IMR-90 (cell line): Measurements from ENCODE around the gene FOXP1. TPM values are rescaled to one million over a fixed set of nuclear protein-coding genes. Genes with fewer than 3 reads are reported as not detected.

Experiments
- ATAC-seq: fragments of 200-7000 bp; cut with Tn5 transposase; 2 replicates; pipeline ENCODE4 v1.9.1; 2020; ENCODE audit warnings: low read depth, mild to moderate bottlenecking, moderate library complexity
- BruUV-seq: library from RNA; stranded (reverse); fragments of 400-500 nt; replicated peaks from 2 replicates; lab custom pipeline; 2021; lab: Mats Ljungman, UMichigan
- CTCF ChIA-PET: fragments of 300-600 bp; formaldehyde crosslinking; extraction: SDS; loops from one replicate; lab custom pipeline; 2021; ENCODE audit warnings: antibody characterized with exemption; lab: Yijun Ruan, JAX
- POLR2A ChIA-PET: fragments of 300-600 bp; sonication (Branson Sonifier 250); formaldehyde crosslinking; loops from one replicate; lab custom pipeline; 2022; ENCODE audit warnings: antibody characterized with exemption; ENCODE audit not compliant: unreplicated experiment; lab: Charles Lee
- DNase-seq: peaks from one replicate; pipeline ENCODE4 v3.0.0; 2013
- H2AFZ ChIP-seq: replicated peaks from 2 replicates; pipeline ENCODE3; 2013; ENCODE audit warnings: low read length, mild to moderate bottlenecking; ENCODE audit not compliant: poor library complexity
- H2AK5ac ChIP-seq: 2 replicates; pipeline ENCODE4 v1.6.1; 2013; ENCODE audit warnings: low read depth, low read length, inconsistent platforms
- H2AK9ac ChIP-seq: replicated peaks from 2 replicates; pipeline ENCODE3; 2013; ENCODE audit warnings: mild to moderate bottlenecking, low read depth, low read length, moderate library complexity; ENCODE audit not compliant: poor library complexity
- H2BK120ac ChIP-seq: 2 replicates; pipeline ENCODE4 v1.6.1; 2013; ENCODE audit warnings: low read depth, low read length, inconsistent platforms
- H2BK15ac ChIP-seq: 3 replicates; pipeline ENCODE4 v1.6.1; 2013; ENCODE audit warnings: low read depth, low read length, inconsistent platforms
- H2BK20ac ChIP-seq: 2 replicates; pipeline ENCODE4 v1.6.1; 2013; ENCODE audit warnings: low read depth, mild to moderate bottlenecking, inconsistent platforms, low read length, moderate library complexity
- H2BK5ac ChIP-seq: 2 replicates; pipeline ENCODE4 v1.6.1; 2013; ENCODE audit warnings: mild to moderate bottlenecking, low read depth, low read length, inconsistent platforms; ENCODE audit not compliant: poor library complexity, severe bottlenecking
- H3K14ac ChIP-seq: replicated peaks from 2 replicates; pipeline ENCODE4 v1.6.1; 2013; ENCODE audit warnings: low read depth, low read length, inconsistent platforms
- H3K18ac ChIP-seq: 2 replicates; pipeline ENCODE4 v1.6.1; 2013; ENCODE audit warnings: low read depth, low read length, control low read depth
- H3K23ac ChIP-seq: 2 replicates; pipeline ENCODE4 v1.6.1; 2013; ENCODE audit warnings: low read depth, low read length, inconsistent platforms
- H3K27ac ChIP-seq: 2 replicates; pipeline ENCODE4 v1.5.1; 2013; ENCODE audit warnings: mild to moderate bottlenecking, control low read depth, low read length; ENCODE audit not compliant: insufficient read depth
- H3K27me3 ChIP-seq: 2 replicates; pipeline ENCODE4 v1.6.1; 2013; ENCODE audit warnings: low read length; ENCODE audit not compliant: control insufficient read depth, insufficient read depth
- H3K36me3 ChIP-seq: 2 replicates; pipeline ENCODE4 v1.6.1; 2013; ENCODE audit warnings: low read length, mixed read lengths; ENCODE audit not compliant: control insufficient read depth, insufficient read depth
- H3K4ac ChIP-seq: 2 replicates; pipeline ENCODE4 v1.6.1; 2013; ENCODE audit warnings: low read depth, low read length, inconsistent platforms
- H3K4me1 ChIP-seq: 2 replicates; pipeline ENCODE4 v1.6.1; 2013; ENCODE audit warnings: low read length, mixed read lengths; ENCODE audit not compliant: control insufficient read depth, insufficient read depth
- H3K4me2 ChIP-seq: 2 replicates; pipeline ENCODE4 v1.6.1; 2013; ENCODE audit warnings: low read depth, mild to moderate bottlenecking, control low read depth, low read length, moderate library complexity
- H3K4me3 ChIP-seq: 2 replicates; pipeline ENCODE4 v1.5.1; 2013; ENCODE audit warnings: low read depth, mild to moderate bottlenecking, control low read depth, low read length, moderate library complexity; ENCODE audit not compliant: insufficient read depth
- H3K56ac ChIP-seq: 2 replicates; pipeline ENCODE4 v1.6.1; 2013; ENCODE audit warnings: low read length, inconsistent platforms; ENCODE audit not compliant: insufficient read depth; ENCODE audit errors: extremely low read depth
- H3K79me1 ChIP-seq, 2 experiments: 2 replicates each; pipeline ENCODE4 v1.6.1; 2013; ENCODE audit warnings: low read length in 2 of 2, inconsistent platforms in 1 of 2, low read depth in 1 of 2
- H3K9ac ChIP-seq: 2 replicates; pipeline ENCODE4 v1.6.1; 2013; ENCODE audit warnings: low read depth, low read length, control low read depth
- H3K9me1 ChIP-seq: 2 replicates; pipeline ENCODE4 v1.6.1; 2013; ENCODE audit warnings: low read length, inconsistent platforms; ENCODE audit not compliant: insufficient read depth
- H3K9me3 ChIP-seq: 2 replicates; pipeline ENCODE4 v1.6.1; 2013; ENCODE audit warnings: low read length; ENCODE audit not compliant: control insufficient read depth, insufficient read depth
- H4K20me1 ChIP-seq: 2 replicates; pipeline ENCODE4 v1.6.1; 2013; ENCODE audit warnings: low read length, inconsistent platforms; ENCODE audit not compliant: insufficient read depth
- H4K5ac ChIP-seq: 2 replicates; pipeline ENCODE4 v1.6.1; 2013; ENCODE audit warnings: mild to moderate bottlenecking, low read depth, low read length, control low read depth
- H4K8ac ChIP-seq, 2 experiments: 2 replicates each; pipeline ENCODE4 v1.6.1; 2013; ENCODE audit warnings: low read depth in 2 of 2, low read length in 2 of 2, control low read depth in 1 of 2, inconsistent platforms in 1 of 2
- H4K91ac ChIP-seq: 2 replicates; pipeline ENCODE4 v1.6.1; 2013; ENCODE audit warnings: low read depth, low read length, inconsistent platforms; ENCODE audit not compliant: insufficient read depth
- BHLHE40 ChIP-seq: fragments of 150-350 bp; IDR thresholded peaks from 2 replicates; pipeline ENCODE4 v1.6.1; 2016; ENCODE audit warnings: mild to moderate bottlenecking, low read depth, low read length
- CEBPB ChIP-seq: IDR thresholded peaks from 2 replicates; pipeline ENCODE4 v1.6.1; 2012; ENCODE audit warnings: low read depth, low read length, improper control_type of control experiment
- CHD1 ChIP-seq: IDR thresholded peaks from 2 replicates; pipeline ENCODE4 v1.6.1; 2012; ENCODE audit warnings: low read depth, low read length, improper control_type of control experiment
- CTCF ChIP-seq: conservative IDR thresholded peaks from 2 replicates; pipeline ENCODE4 v1.5.1; 2012; ENCODE audit warnings: mild to moderate bottlenecking, low read depth, low read length, improper control_type of control experiment
- FOS ChIP-seq: fragments of 150-350 bp; IDR thresholded peaks from 2 replicates; pipeline ENCODE4 v1.6.1; 2016; ENCODE audit warnings: low read depth, low read length
- MAFK ChIP-seq: IDR thresholded peaks from 2 replicates; pipeline ENCODE4 v1.6.1; 2012; ENCODE audit warnings: low read depth, low read length, improper control_type of control experiment
- MAZ ChIP-seq: IDR thresholded peaks from 2 replicates; pipeline ENCODE4 v1.6.1; 2012; ENCODE audit warnings: low read depth, mild to moderate bottlenecking, low read length, improper control_type of control experiment, moderate library complexity, borderline replicate concordance
- MXI1 ChIP-seq: IDR thresholded peaks from 2 replicates; pipeline ENCODE4 v1.6.1; 2012; ENCODE audit warnings: low read depth, mild to moderate bottlenecking, low read length, moderate library complexity, borderline replicate concordance
- NFE2L2 ChIP-seq: fragments of 150-350 bp; IDR thresholded peaks from 2 replicates; pipeline ENCODE4 v1.6.1; 2016; ENCODE audit warnings: low read depth, mild to moderate bottlenecking, low read length
- POLR2A ChIP-seq: IDR thresholded peaks from 2 replicates; pipeline ENCODE4 v1.6.1; 2012; ENCODE audit warnings: mild to moderate bottlenecking, low read depth, low read length
- RAD21 ChIP-seq: IDR thresholded peaks from 2 replicates; pipeline ENCODE4 v1.6.1; 2012; ENCODE audit warnings: low read length, improper control_type of control experiment
- RCOR1 ChIP-seq: IDR thresholded peaks from 2 replicates; pipeline ENCODE4 v1.6.1; 2012; ENCODE audit warnings: mild to moderate bottlenecking, low read length, improper control_type of control experiment; ENCODE audit not compliant: insufficient replicate concordance
- RFX5 ChIP-seq: IDR thresholded peaks from 2 replicates; pipeline ENCODE4 v1.8.0; 2012; ENCODE audit warnings: low read depth, mild to moderate bottlenecking, low read length, moderate library complexity
- SMC3 ChIP-seq: fragments of 150-350 bp; IDR thresholded peaks from 2 replicates; pipeline ENCODE4 v1.6.1; 2016; ENCODE audit warnings: low read depth, mild to moderate bottlenecking, antibody characterized with exemption, low read length, moderate library complexity
- WGBS, 2 experiments: methylation state at CpG; one replicate each; pipeline versions ENCODE4 v1.1.5 to v1.1.7; 2013; ENCODE audit warnings: missing lambda C conversion rate in 2 of 2; ENCODE audit not compliant: insufficient read length in 1 of 2; ENCODE audit errors: extremely low coverage in 2 of 2; 5-methylcytosine and 5-hydroxymethylcytosine counted together
- dilution Hi-C: fragments of 300-500 bp; cut with HindIII; formaldehyde crosslinking; loops from one replicate; pipeline ENCODE4 v1.14.3; 2018; ENCODE audit warnings: low sequenced_read_pairs; ENCODE audit not compliant: unreplicated experiment
- in situ Hi-C: fragments of 300-500 bp; cut with MboI; formaldehyde crosslinking; loops from 3 replicates; pipeline ENCODE4 v1.14.3; 2019; ENCODE audit warnings: low sequenced_read_pairs, inconsistent platforms, mixed read lengths
- intact Hi-C: fragments of 100-400 bp; cut with micrococcal nuclease; formaldehyde crosslinking; loops from 2 replicates; pipeline ENCODE4 v1.10.0; 2022
- polyA plus RNA-seq, 3 experiments: library from polyadenylated mRNA; depleted of rRNA; stranded (reverse); fragments of >200 nt; gene quantifications; 2 replicates each; pipeline ENCODE4 v1.2.3, GENCODE V29; 2012; ENCODE audit warnings: low replicate concordance in 1 of 3
- total RNA-seq: library from RNA; depleted of rRNA; stranded (reverse); fragments of >200 nt; gene quantifications from 2 replicates; pipeline ENCODE4 v1.2.3, GENCODE V29; 2012
- TF ChIP-seq, protein P1 (sequence below): fragments of 150-350 bp; IDR thresholded peaks from 2 replicates; pipeline ENCODE4 v1.6.1; 2016; ENCODE audit warnings: low read depth, mild to moderate bottlenecking, low read length, moderate library complexity, borderline replicate concordance
- TF ChIP-seq, protein P2 (sequence below): fragments of 150-350 bp; IDR thresholded peaks from 2 replicates; pipeline ENCODE4 v1.6.1; 2017; ENCODE audit warnings: mild to moderate bottlenecking, antibody characterized with exemption, low read length, low read depth

FOXP1 gene
- total and polyA plus RNA-seq, 2 of the 4 experiments (the other 2 are of a cell fraction), result 37.0 to 132 TPM

- no peak overlapping the region for H2BK15ac ChIP-seq
- H2AK5ac ChIP-seq, result no peak overlapping the region
- H3K4me1 ChIP-seq, result peaks cover 6% of the 10 kb centered on the region; the same call in 1 of the 2 replicates
- H3K23ac ChIP-seq, result no peak overlapping the region
- H2AFZ ChIP-seq, result no peak overlapping the region
- ChIA-PET POLR2A (interaction anchor here (0.8 kb wide), 1 partner anchor 10 kb away, joined by 7 read pairs; no protein-coding TSS in a partner anchor), CTCF (no interaction called here)
- H2BK5ac ChIP-seq, result no peak overlapping the region
- no peaks in the 10 kb centered on the region for H4K20me1 ChIP-seq
- no peak overlapping the region for H2BK20ac ChIP-seq
- 83% methylated on average over 1 of the region's 4 CpGs; no CpG with 5 or more reads in 1 of the 2 experiments for WGBS, 2 experiments
- no peak overlapping the region for H3K4me3 ChIP-seq
- intact Hi-C loops (no loop called here), dilution Hi-C loops (no loop called here), in situ Hi-C loops (no loop called here)
- no peak overlapping the region; a peak in 1 of 4 replicates for H4K8ac ChIP-seq
- H3K14ac ChIP-seq, result no peak overlapping the region
- H3K9me1 ChIP-seq, result no peaks in the 10 kb centered on the region
- BruUV-seq, result no TSS peak
- H3K79me1 ChIP-seq, result peaks cover 24 to 41% of the 10 kb centered on the region in 2 experiments; a peak in 3 of 4 replicates
- no peak overlapping the region for H3K27ac ChIP-seq
- no peak overlapping the region for H3K56ac ChIP-seq
- H4K5ac ChIP-seq, result no peak overlapping the region
- H3K4me2 ChIP-seq, result no peak overlapping the region
- peaks cover 2% of the 10 kb centered on the region; the same call in 1 of the 2 replicates for H3K36me3 ChIP-seq
- TF ChIP-seq RCOR1 (no peak), NFE2L2 (no peak), MAFK (no peak), CTCF (no peak), POLR2A (no peak), CEBPB (no peak), MAZ (no peak), BHLHE40 (no peak), FOS (no peak), SMC3 (no peak), RFX5 (no peak), RAD21 (no peak), CHD1 (no peak), MXI1 (no peak)
- TF ChIP-seq, protein P1, sequence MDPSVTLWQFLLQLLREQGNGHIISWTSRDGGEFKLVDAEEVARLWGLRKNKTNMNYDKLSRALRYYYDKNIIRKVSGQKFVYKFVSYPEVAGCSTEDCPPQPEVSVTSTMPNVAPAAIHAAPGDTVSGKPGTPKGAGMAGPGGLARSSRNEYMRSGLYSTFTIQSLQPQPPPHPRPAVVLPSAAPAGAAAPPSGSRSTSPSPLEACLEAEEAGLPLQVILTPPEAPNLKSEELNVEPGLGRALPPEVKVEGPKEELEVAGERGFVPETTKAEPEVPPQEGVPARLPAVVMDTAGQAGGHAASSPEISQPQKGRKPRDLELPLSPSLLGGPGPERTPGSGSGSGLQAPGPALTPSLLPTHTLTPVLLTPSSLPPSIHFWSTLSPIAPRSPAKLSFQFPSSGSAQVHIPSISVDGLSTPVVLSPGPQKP, result no peak
- TF ChIP-seq, protein P2, sequence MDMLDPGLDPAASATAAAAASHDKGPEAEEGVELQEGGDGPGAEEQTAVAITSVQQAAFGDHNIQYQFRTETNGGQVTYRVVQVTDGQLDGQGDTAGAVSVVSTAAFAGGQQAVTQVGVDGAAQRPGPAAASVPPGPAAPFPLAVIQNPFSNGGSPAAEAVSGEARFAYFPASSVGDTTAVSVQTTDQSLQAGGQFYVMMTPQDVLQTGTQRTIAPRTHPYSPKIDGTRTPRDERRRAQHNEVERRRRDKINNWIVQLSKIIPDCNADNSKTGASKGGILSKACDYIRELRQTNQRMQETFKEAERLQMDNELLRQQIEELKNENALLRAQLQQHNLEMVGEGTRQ, result no peak
- H4K91ac ChIP-seq, result no peak overlapping the region
- DNase-seq (peak; percentile 16), ATAC-seq (no peak)
- no peak overlapping the region for H2BK120ac ChIP-seq
- H3K9me3 ChIP-seq, result no peaks in the 10 kb centered on the region
- no peak overlapping the region for H3K18ac ChIP-seq
- H3K27me3 ChIP-seq, result no peaks in the 10 kb centered on the region
- H3K9ac ChIP-seq, result no peak overlapping the region
- H3K4ac ChIP-seq, result no peak overlapping the region
- H2AK9ac ChIP-seq, result no peak overlapping the region
These were observed 345.2 kb downstream of the FOXP1 start for GRCh38 chr3:71238355-71238757.
